GM21381 (cell line): Measurements from ENCODE around the gene CAMK2B.
"Not testable (repeated sequence)": the region's sequence is repeated elsewhere in the genome, so short reads cannot be mapped to it uniquely, and the experiment has no call there.

ENCODE experiments used
- ATAC-seq: cut with Tn5 transposase; IDR thresholded peaks from one replicate; pipeline ENCODE4 v1.9.1; 2021; ENCODE audit warnings: mild to moderate bottlenecking, moderate library complexity; ENCODE audit not compliant: unreplicated experiment

Gene CAMK2B

GRCh38 chr7:44176486-44176885 is 148.9 kb downstream of the CAMK2B start:
- ATAC-seq = no peak

- no peak for ATAC-seq
Observed at GRCh38 chr7:44175730-44176129, 149.7 kb downstream of the CAMK2B start.

GRCh38 chr7:44174694-44174948 is 150.8 kb downstream of the CAMK2B start:
- ATAC-seq = not testable (repeated sequence)

- no peak for ATAC-seq
Observed at GRCh38 chr7:44173911-44174693, 151.3 kb downstream of the CAMK2B start.

GRCh38 chr7:44172803-44173424 is 152.5 kb downstream of the CAMK2B start:
- ATAC-seq = no peak

- ATAC-seq = no peak
Observed at GRCh38 chr7:44172352-44172751, 153.0 kb downstream of the CAMK2B start.

- not testable (repeated sequence) for ATAC-seq
Observed at GRCh38 chr7:44171901-44172300, 153.5 kb downstream of the CAMK2B start.

- no peak for ATAC-seq
Observed at GRCh38 chr7:44167920-44168319, 157.5 kb downstream of the CAMK2B start.
